ENCODE data around the gene SLC5A9.
"Not testable (repeated sequence)": the region's sequence is repeated elsewhere in the genome, so short reads cannot be mapped to it uniquely, and the experiment has no call there.

The SLC5A9 gene

GRCh38 chr1:48222501-48223242, at the start of gene SLC5A9:
SLC5A9 (plus strand) TSS chr1:48222716; CDS start chr1:48222737, 21 bp downstream.
- DNase-seq: no peak

- no peak for DNase-seq
Measured at GRCh38 chr1:48175116-48175515, 47.4 kb upstream of the SLC5A9 start.

- DNase-seq: no peak
Measured at GRCh38 chr1:48177257-48177656, 45.3 kb upstream of the SLC5A9 start.

GRCh38 chr1:48181669-48182367, 40.7 kb upstream of the SLC5A9 start:
- no peak for DNase-seq

- no peak for DNase-seq
Measured at GRCh38 chr1:48182439-48182838, 40.1 kb upstream of the SLC5A9 start.

GRCh38 chr1:48186306-48186839, 36.1 kb upstream of the SLC5A9 start:
- DNase-seq: no peak

GRCh38 chr1:48187969-48188563, 34.5 kb upstream of the SLC5A9 start:
- DNase-seq: no peak

GRCh38 chr1:48190881-48191280, 31.6 kb upstream of the SLC5A9 start:
- no peak for DNase-seq

GRCh38 chr1:48194801-48195200, 27.7 kb upstream of the SLC5A9 start:
- DNase-seq: no peak

GRCh38 chr1:48196237-48196636, 26.3 kb upstream of the SLC5A9 start:
- no peak for DNase-seq

- no peak for DNase-seq
Measured at GRCh38 chr1:48198970-48199369, 23.5 kb upstream of the SLC5A9 start.

- peak; percentile 48 for DNase-seq
Measured at GRCh38 chr1:48200166-48200900, 22.2 kb upstream of the SLC5A9 start.

- DNase-seq: peak; percentile 10
Measured at GRCh38 chr1:48202030-48202752, 20.3 kb upstream of the SLC5A9 start.

- DNase-seq: peak; percentile 27
Measured at GRCh38 chr1:48203287-48203900, 19.1 kb upstream of the SLC5A9 start.

GRCh38 chr1:48205522-48205921, 17.0 kb upstream of the SLC5A9 start:
- no peak for DNase-seq

- DNase-seq: no peak
Measured at GRCh38 chr1:48206371-48206770, 16.1 kb upstream of the SLC5A9 start.

GRCh38 chr1:48207131-48207530, 15.4 kb upstream of the SLC5A9 start:
- DNase-seq: no peak

- DNase-seq: no peak
Measured at GRCh38 chr1:48207536-48208075, 14.9 kb upstream of the SLC5A9 start.

GRCh38 chr1:48208251-48208650, 14.3 kb upstream of the SLC5A9 start:
- no peak for DNase-seq

GRCh38 chr1:48208652-48209051, 13.9 kb upstream of the SLC5A9 start:
- no peak for DNase-seq

- DNase-seq: not testable (repeated sequence)
Measured at GRCh38 chr1:48213462-48213861, 9.1 kb upstream of the SLC5A9 start.

- not testable (repeated sequence) for DNase-seq
Measured at GRCh38 chr1:48214366-48214765, 8.2 kb upstream of the SLC5A9 start.
